GM23338 (cell line): ENCODE data around the gene TOM1L2.

Experiments used
- CREB1 ChIP-seq: fragments of 250-450 bp; sonication (Bioruptor Pico); IDR thresholded peaks from 2 replicates; pipeline ENCODE4 v1.5.0; 2020; ENCODE audit warnings: low read depth, mild to moderate bottlenecking, moderate library complexity
- EZH2 ChIP-seq: fragments of 200-600 bp; sonication (generic); IDR thresholded peaks from one replicate; pipeline ENCODE4 v1.8.0; 2017; ENCODE audit warnings: antibody characterized with exemption, mild to moderate bottlenecking, low read depth; ENCODE audit not compliant: unreplicated experiment
- EZH2phosphoT487 ChIP-seq: fragments of 200-600 bp; sonication (generic); IDR thresholded peaks from one replicate; pipeline ENCODE4 v1.8.1; 2018; ENCODE audit warnings: antibody characterized with exemption; ENCODE audit not compliant: unreplicated experiment
- JUNB ChIP-seq: IDR thresholded peaks from one replicate; pipeline ENCODE4 v1.6.1; 2016; ENCODE audit warnings: antibody characterized with exemption; ENCODE audit not compliant: unreplicated experiment
- POLR2AphosphoS5 ChIP-seq: IDR thresholded peaks from 2 replicates; pipeline ENCODE4 v1.6.1; 2016; ENCODE audit warnings: antibody characterized with exemption, low read depth
- REST ChIP-seq: IDR thresholded peaks from one replicate; pipeline ENCODE4 v1.6.1; 2018; ENCODE audit warnings: antibody characterized with exemption; ENCODE audit not compliant: unreplicated experiment
- STAT1 ChIP-seq: IDR thresholded peaks from one replicate; pipeline ENCODE4 v1.6.1; 2016; ENCODE audit warnings: antibody characterized with exemption; ENCODE audit not compliant: unreplicated experiment
- ZNF114 ChIP-seq: fragments of 250-450 bp; sonication (Bioruptor Pico); IDR thresholded peaks from 2 replicates; pipeline ENCODE4 v1.5.0; 2020; ENCODE audit warnings: mild to moderate bottlenecking, moderate library complexity
- TF ChIP-seq, protein P1 (sequence below), 2 experiments: fragments of 200-600 bp in 1 of 2; sonication (generic) in 1 of 2; conservative IDR thresholded peaks; 2 replicates each; pipeline versions ENCODE4 v1.5.1 to v1.6.1; 2016 to 2017; ENCODE audit warnings: antibody characterized with exemption in 2 of 2, low read depth in 2 of 2, mild to moderate bottlenecking in 2 of 2, moderate library complexity in 1 of 2

DNA sequence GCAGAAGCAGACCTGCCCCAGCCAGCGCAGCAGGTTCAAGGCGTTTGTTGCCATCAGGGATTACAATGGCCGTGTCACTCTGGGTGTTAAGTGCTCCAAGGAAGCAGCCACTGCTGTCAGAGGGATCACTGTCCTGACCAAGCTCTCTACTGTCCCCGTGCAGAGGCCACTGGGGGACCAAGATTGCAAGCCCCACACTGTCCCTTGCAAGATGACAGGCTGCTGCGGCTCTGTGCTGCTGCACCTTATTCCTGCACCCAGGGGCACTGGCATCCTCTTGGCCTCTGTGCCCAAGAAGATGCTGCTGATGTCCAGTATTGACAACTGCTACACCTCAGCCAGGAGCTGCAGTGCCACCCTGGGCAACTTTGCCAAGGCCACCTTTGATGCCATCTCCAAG lies 39.1 kb upstream of the TOM1L2 start:
- TF ChIP-seq, protein P1, sequence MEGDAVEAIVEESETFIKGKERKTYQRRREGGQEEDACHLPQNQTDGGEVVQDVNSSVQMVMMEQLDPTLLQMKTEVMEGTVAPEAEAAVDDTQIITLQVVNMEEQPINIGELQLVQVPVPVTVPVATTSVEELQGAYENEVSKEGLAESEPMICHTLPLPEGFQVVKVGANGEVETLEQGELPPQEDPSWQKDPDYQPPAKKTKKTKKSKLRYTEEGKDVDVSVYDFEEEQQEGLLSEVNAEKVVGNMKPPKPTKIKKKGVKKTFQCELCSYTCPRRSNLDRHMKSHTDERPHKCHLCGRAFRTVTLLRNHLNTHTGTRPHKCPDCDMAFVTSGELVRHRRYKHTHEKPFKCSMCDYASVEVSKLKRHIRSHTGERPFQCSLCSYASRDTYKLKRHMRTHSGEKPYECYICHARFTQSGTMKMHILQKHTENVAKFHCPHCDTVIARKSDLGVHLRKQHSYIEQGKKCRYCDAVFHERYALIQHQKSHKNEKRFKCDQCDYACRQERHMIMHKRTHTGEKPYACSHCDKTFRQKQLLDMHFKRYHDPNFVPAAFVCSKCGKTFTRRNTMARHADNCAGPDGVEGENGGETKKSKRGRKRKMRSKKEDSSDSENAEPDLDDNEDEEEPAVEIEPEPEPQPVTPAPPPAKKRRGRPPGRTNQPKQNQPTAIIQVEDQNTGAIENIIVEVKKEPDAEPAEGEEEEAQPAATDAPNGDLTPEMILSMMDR (conservative IDR thresholded peaks at IDR 0.05; ENCODE audit: low read depth in 2 of 2) = no peak
- TF ChIP-seq POLR2AphosphoS5 (no peak), EZH2 (no peak), REST (no peak), ZNF114 (CRISPR knock-in tag) (no peak), CREB1 (CRISPR knock-in tag) (no peak), EZH2phosphoT487 (no peak), JUNB (no peak), STAT1 (no peak)
